ENCODE data around the gene MYO5B. TPM values are rescaled to one million over a fixed set of nuclear protein-coding genes. Genes with fewer than 3 reads are reported as not detected.

Gene MYO5B
- total RNA-seq, 6 experiments from 2014 or later = 0.17 to 0.28 TPM; not detected in 4

GRCh38 chr18:49857708-49858107 lies 337.2 kb downstream of the MYO5B start:
- no peak for DNase-seq
- H3K27me3 Mint-ChIP-seq (ENCODE audit: insufficient read depth) = peaks cover 26% of the 10 kb centered on the region
- TF ChIP-seq CTCF (IDR thresholded peaks at IDR 0.05) = peak; percentile 13; the same call in 1 of the 2 replicates
- H3K4me1 Mint-ChIP-seq (ENCODE audit: low read depth) = peaks cover 6% of the 10 kb centered on the region; the same call in 1 of the 2 replicates
- no peaks in the 10 kb centered on the region for H3K9me3 Mint-ChIP-seq
- no peak overlapping the region for H3K4me3 Mint-ChIP-seq
- H3K36me3 Mint-ChIP-seq (ENCODE audit: low read depth) = no peaks in the 10 kb centered on the region
- H3K27ac Mint-ChIP-seq = no peak overlapping the region

- Mint-ChIP-seq H3K27ac (no peak overlapping the region), H3K4me1 (ENCODE audit: low read depth) (peaks cover 6% of the 10 kb centered on the region; the same call in 1 of the 2 replicates), H3K36me3 (ENCODE audit: low read depth) (no peaks in the 10 kb centered on the region), H3K4me3 (no peak overlapping the region), H3K27me3 (ENCODE audit: insufficient read depth) (peaks cover 27% of the 10 kb centered on the region), H3K9me3 (no peaks in the 10 kb centered on the region)
- TF ChIP-seq CTCF (IDR thresholded peaks at IDR 0.05) = no peak
- no peak for DNase-seq
Measured at GRCh38 chr18:49856496-49856895, 338.5 kb downstream of the MYO5B start.

GRCh38 chr18:49855711-49856415 lies 339.1 kb downstream of the MYO5B start:
- H3K27me3 Mint-ChIP-seq (ENCODE audit: insufficient read depth) = peaks cover 26% of the 10 kb centered on the region
- H3K9me3 Mint-ChIP-seq = no peaks in the 10 kb centered on the region
- H3K36me3 Mint-ChIP-seq (ENCODE audit: low read depth) = no peaks in the 10 kb centered on the region
- H3K4me3 Mint-ChIP-seq = no peak overlapping the region
- H3K4me1 Mint-ChIP-seq (ENCODE audit: low read depth) = peaks cover 6% of the 10 kb centered on the region; the same call in 1 of the 2 replicates
- TF ChIP-seq CTCF (IDR thresholded peaks at IDR 0.05) = no peak
- no peak for DNase-seq
- H3K27ac Mint-ChIP-seq = no peak overlapping the region

GRCh38 chr18:49854681-49855080 lies 340.3 kb downstream of the MYO5B start:
- Mint-ChIP-seq H3K4me1 (ENCODE audit: low read depth) (peaks cover 11% of the 10 kb centered on the region), H3K9me3 (no peaks in the 10 kb centered on the region), H3K27me3 (ENCODE audit: insufficient read depth) (peaks cover 21% of the 10 kb centered on the region), H3K36me3 (ENCODE audit: low read depth) (no peaks in the 10 kb centered on the region), H3K4me3 (no peak overlapping the region), H3K27ac (no peak overlapping the region)
- no peak for TF ChIP-seq CTCF (IDR thresholded peaks at IDR 0.05)
- no peak for DNase-seq

GRCh38 chr18:49853436-49853835 lies 341.5 kb downstream of the MYO5B start:
- peaks cover 20% of the 10 kb centered on the region for H3K4me1 Mint-ChIP-seq (ENCODE audit: low read depth)
- H3K36me3 Mint-ChIP-seq (ENCODE audit: low read depth) = no peaks in the 10 kb centered on the region
- H3K4me3 Mint-ChIP-seq = no peak overlapping the region
- no peak overlapping the region for H3K27ac Mint-ChIP-seq
- no peak for TF ChIP-seq CTCF (IDR thresholded peaks at IDR 0.05)
- peaks cover 22% of the 10 kb centered on the region for H3K27me3 Mint-ChIP-seq (ENCODE audit: insufficient read depth)
- no peak for DNase-seq
- H3K9me3 Mint-ChIP-seq = no peaks in the 10 kb centered on the region

Data from HFFc6 (cell line).